Pancreas (tissue), 10 donors: ENCODE measurements around the gene ANKRD53. TPM values are rescaled to one million over a fixed set of nuclear protein-coding genes. Genes with fewer than 3 reads are reported as not detected.
A peak's percentile ranks its signal among the peaks of the same experiment; 100 is the strongest.

ENCODE experiments used
- ATAC-seq, 4 donors: fragments of 200-7000 bp; cut with Tn5 transposase; one replicate each; pipeline versions ENCODE4 v1.8.0 to v1.9.1; 2020; ENCODE audit warnings: mild to moderate bottlenecking in 4 of 4, moderate library complexity in 4 of 4
- DNase-seq, 6 donors: peaks; one replicate each; pipeline ENCODE4 v3.0.0-alpha.2; 2020
- FAIRE-seq: peaks from 2 replicates; lab custom pipeline; 2012; peaks lifted over from hg19 to GRCh38; lab: Jason Lieb, UNC
- H3K27ac ChIP-seq, 4 donors: fragments of 200-600 bp; sonication (generic); 1 replicate in 3 of 4; 2 replicates in 1 of 4; pipeline versions ENCODE4 v1.5.0 to v1.8.0; 2020
- H3K27me3 ChIP-seq, 4 donors: fragments of 200-600 bp; one replicate each; pipeline ENCODE4 v1.8.0; 2021
- H3K36me3 ChIP-seq, 3 donors: fragments of 200-600 bp; sonication (generic) in 1 of 3; one replicate each; pipeline versions ENCODE4 v1.5.0 to v1.8.0; 2020 to 2021
- H3K4me1 ChIP-seq, 3 donors: fragments of 200-600 bp; one replicate each; pipeline ENCODE4 v1.8.0; 2021
- H3K4me3 ChIP-seq, 4 donors: fragments of 200-600 bp; sonication (generic) in 2 of 4; one replicate each; pipeline versions ENCODE4 v1.5.0 to v1.8.0; 2020 to 2021
- H3K9me3 ChIP-seq, 4 donors: fragments of 200-600 bp; one replicate each; pipeline ENCODE4 v1.8.0; 2021
- CTCF ChIP-seq, 4 donors: fragments of 200-600 bp; sonication (generic) in 3 of 4; IDR thresholded peaks; one replicate each; pipeline versions ENCODE4 v1.5.0 to v1.8.0; 2021; ENCODE audit warnings: antibody characterized with exemption in 4 of 4
- WGBS, 2 donors: extraction: QIAGEN DNeasy Blood & Tissue Kit; methylation state at CpG; one replicate each; pipeline ENCODE4 v1.1.7; 2013; 5-methylcytosine and 5-hydroxymethylcytosine counted together
- intact Hi-C, 3 donors: fragments of 100-400 bp; cut with DNase I; formaldehyde crosslinking; loops; one replicate each; pipeline versions ENCODE4 v1.11.1 to v1.14.2; 2022
- polyA plus RNA-seq, 2 donors: library from polyadenylated mRNA; stranded (reverse); fragments of 200-250 nt; gene quantifications; one replicate each; pipeline ENCODE4 v1.2.3, GENCODE V29; 2013
- total RNA-seq, 6 donors: library from RNA; stranded (reverse); fragmentation: NEBNext Ultra II Directional in 4 of 6; extraction: Animal tissue kit (Norgen Biotek cat#: 25700) in 4 of 6; gene quantifications; one replicate each; pipeline versions ENCODE4 v1.2.1 to v1.2.4, GENCODE V29; 2021 to 2023
- donor health status: healthy with polysubstance abuse.
- donor health status: DM: no; HTN: no; CAD: no; lungs with moderate emphysema.
- donor health status: DM: no; HTN: no; CAD: no.
- donor health status: control.
- donor health status: control.
- donor health status: Bipolar disorder and iron deficiency.
- donor health status: DM: yes; HTN: yes; CAD: no.
- donor health status: DM: no; HTN: no; CAD: no.
- donor health status: DM: no; HTN: no; CAD: no.
- donor health status: DM: yes; HTN: yes; CAD: no.

ANKRD53 gene
- total and polyA plus RNA-seq, 8 donors = 3.5 to 10.2 (median 6.8) TPM

- intact Hi-C loops = loop anchor here in 1 of 3 donors (5.0 kb wide), 1 partner anchor 69 kb away; no protein-coding TSS in a partner anchor
- Histone ChIP-seq H3K4me1 (no peaks in the 10 kb centered on the region), H3K36me3 (no peaks in the 10 kb centered on the region), H3K27ac (no peak overlapping the region), H3K9me3 (no peaks in the 10 kb centered on the region), H3K4me3 (no peak overlapping the region), H3K27me3 (no peaks in the 10 kb centered on the region)
- peak in 1 of 6 donors; percentile 15 for DNase-seq
- no peak for TF ChIP-seq CTCF (IDR thresholded peaks at IDR 0.05)
- no peak for FAIRE-seq
- ATAC-seq = no peak
- WGBS, 2 donors = 75% methylated on average over 6 of the region's 6 CpGs
Measured at GRCh38 chr2:70941186-70941585, 37.2 kb upstream of the ANKRD53 start.

- intact Hi-C loops = loop anchor here in 1 of 3 donors (5.0 kb wide), 1 partner anchor 69 kb away; no protein-coding TSS in a partner anchor
- H3K27me3 ChIP-seq = no peaks in the 10 kb centered on the region
- H3K9me3 ChIP-seq = no peaks in the 10 kb centered on the region
- DNase-seq (peak in 1 of 6 donors; percentile 22), ATAC-seq (no peak), FAIRE-seq (no peak)
- 71 to 79% methylated on average over 5 of the region's 5 CpGs for WGBS, 2 donors
- no peaks in the 10 kb centered on the region for H3K4me1 ChIP-seq
- no peak overlapping the region for H3K27ac ChIP-seq
- H3K36me3 ChIP-seq = no peaks in the 10 kb centered on the region
- no peak for TF ChIP-seq CTCF (IDR thresholded peaks at IDR 0.05)
- H3K4me3 ChIP-seq = no peak overlapping the region
Measured at GRCh38 chr2:70941701-70942100, 36.7 kb upstream of the ANKRD53 start.

- intact Hi-C loops = loop anchor here in 1 of 3 donors (5.0 kb wide), 1 partner anchor 70 kb away; no protein-coding TSS in a partner anchor
- Histone ChIP-seq H3K9me3 (no peaks in the 10 kb centered on the region), H3K4me3 (no peak overlapping the region), H3K27ac (no peak overlapping the region), H3K36me3 (no peaks in the 10 kb centered on the region), H3K4me1 (no peaks in the 10 kb centered on the region), H3K27me3 (no peaks in the 10 kb centered on the region)
- no peak for ATAC-seq
- no peak for TF ChIP-seq CTCF (IDR thresholded peaks at IDR 0.05)
- no peak for FAIRE-seq
- WGBS, 2 donors = 66 to 73% methylated on average over 6 of the region's 6 CpGs
- no peak for DNase-seq
Measured at GRCh38 chr2:70942396-70943204, 35.8 kb upstream of the ANKRD53 start.

- ATAC-seq (no peak), FAIRE-seq (no peak), DNase-seq (no peak)
- Histone ChIP-seq H3K36me3 (no peaks in the 10 kb centered on the region), H3K4me1 (no peaks in the 10 kb centered on the region), H3K4me3 (no peak overlapping the region), H3K9me3 (no peaks in the 10 kb centered on the region), H3K27ac (no peak overlapping the region), H3K27me3 (no peaks in the 10 kb centered on the region)
- TF ChIP-seq CTCF (IDR thresholded peaks at IDR 0.05) = no peak
- intact Hi-C loops = loop anchor here in 1 of 3 donors (5.0 kb wide), 1 partner anchor 71 kb away; no protein-coding TSS in a partner anchor
- WGBS, 2 donors = 85 to 89% methylated on average over 9 to 11 of the region's 11 CpGs
Measured at GRCh38 chr2:70943205-70943871, 35.1 kb upstream of the ANKRD53 start.
